Neural cell (in vitro differentiated cells): ENCODE measurements around the gene KISS1R. TPM values are rescaled to one million over a fixed set of nuclear protein-coding genes. Genes with fewer than 3 reads are reported as not detected.

Experiments used
- H2AFZ ChIP-seq: fragments of 200-600, 300-800 bp; sonication (generic), shearing (Covaris generic); 2 replicates; pipeline ENCODE4 v1.6.0; 2014; ENCODE audit warnings: low read depth, mild to moderate bottlenecking, antibody characterized with exemption, low read length, moderate library complexity
- H3F3A ChIP-seq: fragments of 200-600 bp; shearing (Covaris generic); 2 replicates; pipeline ENCODE4 v1.6.1; 2016; ENCODE audit warnings: mild to moderate bottlenecking, moderate library complexity, mixed read lengths, antibody characterized with exemption, low read length; ENCODE audit not compliant: insufficient read depth, poor library complexity, severe bottlenecking
- H3K27ac ChIP-seq: fragments of 200-600, 300-800 bp; sonication (generic), shearing (Covaris generic); 2 replicates; pipeline ENCODE4 v1.5.1; 2014; ENCODE audit warnings: mild to moderate bottlenecking, low read length, moderate library complexity
- H3K27me3 ChIP-seq: fragments of 300-800, 200-600 bp; sonication (generic), shearing (Covaris generic); 2 replicates; pipeline ENCODE4 v1.6.0; 2014; ENCODE audit warnings: mild to moderate bottlenecking, low read depth, low read length, moderate library complexity; ENCODE audit not compliant: insufficient read depth
- H3K36me3 ChIP-seq: fragments of 300-800, 200-600 bp; sonication (generic), shearing (Covaris generic); 2 replicates; pipeline ENCODE4 v1.5.1; 2014; ENCODE audit warnings: mild to moderate bottlenecking, antibody characterized with exemption, low read length, moderate library complexity; ENCODE audit not compliant: insufficient read depth
- H3K4me2 ChIP-seq: fragments of 300-800, 200-600 bp; sonication (generic), shearing (Covaris generic); 2 replicates; pipeline ENCODE4 v1.6.0; 2014; ENCODE audit warnings: mild to moderate bottlenecking, low read length
- H3K4me3 ChIP-seq: fragments of 300-800, 200-600 bp; sonication (generic), shearing (Covaris generic); 2 replicates; pipeline ENCODE4 v1.5.1; 2014; ENCODE audit warnings: mild to moderate bottlenecking, low read length, moderate library complexity
- H3K79me2 ChIP-seq: fragments of 200-600 bp; shearing (Covaris generic); replicated peaks from 2 replicates; pipeline ENCODE4 v1.6.0; 2014; ENCODE audit warnings: mild to moderate bottlenecking, low read length, moderate library complexity; ENCODE audit not compliant: insufficient read depth
- H3K9ac ChIP-seq: fragments of 300-800, 200-600 bp; sonication (generic), shearing (Covaris generic); 2 replicates; pipeline ENCODE4 v1.6.1; 2016; ENCODE audit warnings: mild to moderate bottlenecking, low read length, mixed read lengths
- H3K9me2 ChIP-seq: fragments of 200-600 bp; shearing (Covaris generic); 2 replicates; pipeline ENCODE4 v1.6.1; 2016; ENCODE audit warnings: mild to moderate bottlenecking, low read length, mixed read lengths; ENCODE audit not compliant: insufficient read depth
- H3K9me3 ChIP-seq: fragments of 200-600, 300-800 bp; sonication (generic), shearing (Covaris generic); 2 replicates; pipeline ENCODE4 v1.6.1; 2016; ENCODE audit warnings: mild to moderate bottlenecking, mixed run types, low read length, moderate library complexity, mixed read lengths
- H4K20me1 ChIP-seq: fragments of 200-600 bp; shearing (Covaris generic); 2 replicates; pipeline ENCODE4 v1.6.1; 2016; ENCODE audit warnings: mild to moderate bottlenecking, mixed run types; ENCODE audit not compliant: insufficient read depth
- CTCF ChIP-seq: fragments of 450-650 bp; IDR thresholded peaks from 2 replicates; pipeline ENCODE4 v1.5.1; 2014; ENCODE audit warnings: antibody characterized with exemption, mild to moderate bottlenecking, moderate library complexity; ENCODE audit not compliant: poor library complexity, severe bottlenecking
- EP300 ChIP-seq: fragments of 450-650 bp; conservative IDR thresholded peaks from 2 replicates; pipeline ENCODE4 v1.6.1; 2014; ENCODE audit warnings: antibody characterized with exemption, mild to moderate bottlenecking, moderate library complexity; ENCODE audit not compliant: poor library complexity, severe bottlenecking
- EZH2 ChIP-seq: fragments of 200-600, 300-800 bp; shearing (Covaris generic), sonication (generic); IDR thresholded peaks from 2 replicates; pipeline ENCODE4 v1.6.1; 2014; ENCODE audit warnings: antibody characterized with exemption, low read length, borderline replicate concordance, mild to moderate bottlenecking; ENCODE audit not compliant: insufficient read depth, poor library complexity, severe bottlenecking
- MXI1 ChIP-seq: fragments of 450-650 bp; conservative IDR thresholded peaks from 2 replicates; pipeline ENCODE4 v1.6.1; 2014; ENCODE audit warnings: antibody characterized with exemption, mild to moderate bottlenecking; ENCODE audit not compliant: poor library complexity, severe bottlenecking
- POLR2AphosphoS5 ChIP-seq: IDR thresholded peaks from 2 replicates; pipeline ENCODE4 v1.6.1; 2012
- RAD21 ChIP-seq: fragments of 450-650 bp; conservative IDR thresholded peaks from 2 replicates; pipeline ENCODE4 v1.6.1; 2014; ENCODE audit warnings: antibody characterized with exemption, mild to moderate bottlenecking, moderate library complexity
- REST ChIP-seq: IDR thresholded peaks from 2 replicates; pipeline ENCODE4 v1.6.1; 2012; ENCODE audit warnings: borderline replicate concordance
- SMC3 ChIP-seq: fragments of 450-650 bp; conservative IDR thresholded peaks from 2 replicates; pipeline ENCODE4 v1.6.1; 2014; ENCODE audit warnings: antibody characterized with exemption, mild to moderate bottlenecking, moderate library complexity; ENCODE audit not compliant: poor library complexity
- TAF1 ChIP-seq: IDR thresholded peaks from 2 replicates; pipeline ENCODE4 v1.6.1; 2012; ENCODE audit warnings: low read depth
- polyA plus RNA-seq: library from polyadenylated mRNA; depleted of rRNA; stranded (reverse); fragments of >200 nt; gene quantifications from 2 replicates; pipeline ENCODE4 v1.2.3, GENCODE V29; 2014

KISS1R gene
- polyA plus RNA-seq, 1 donor from 2014 or later, result 5.4 TPM

GRCh38 chr19:934197-934840 is 17.2 kb downstream of the KISS1R start:
- Histone ChIP-seq H3K9me3 (no peaks in the 10 kb centered on the region), H3K4me3 (no peak overlapping the region), H3F3A (no peaks in the 10 kb centered on the region), H3K27ac (no peak overlapping the region), H4K20me1 (no peaks in the 10 kb centered on the region), H3K9me2 (no peaks in the 10 kb centered on the region), H3K79me2 (peaks cover 5% of the 10 kb centered on the region), H2AFZ (no peak overlapping the region), H3K9ac (no peak overlapping the region), H3K36me3 (no peaks in the 10 kb centered on the region), H3K27me3 (no peaks in the 10 kb centered on the region), H3K4me2 (no peak overlapping the region)
- TF ChIP-seq POLR2AphosphoS5 (no peak), EP300 (no peak), SMC3 (no peak), EZH2 (no peak), MXI1 (no peak), TAF1 (no peak), RAD21 (no peak), CTCF (no peak), REST (no peak)

GRCh38 chr19:934865-935479 is 17.8 kb downstream of the KISS1R start:
- no peaks in the 10 kb centered on the region for H3K36me3 ChIP-seq
- H3K9me2 ChIP-seq, result no peaks in the 10 kb centered on the region
- no peak overlapping the region for H3K4me3 ChIP-seq
- TF ChIP-seq EP300 (no peak), SMC3 (no peak), MXI1 (no peak), POLR2AphosphoS5 (no peak), RAD21 (no peak)
- no peaks in the 10 kb centered on the region for H3K9me3 ChIP-seq
- H3K4me2 ChIP-seq, result no peak overlapping the region
- H3K27ac ChIP-seq, result no peak overlapping the region
- peaks cover 5% of the 10 kb centered on the region for H3K79me2 ChIP-seq
- no peak overlapping the region for H3K9ac ChIP-seq
- no peaks in the 10 kb centered on the region for H3F3A ChIP-seq
- no peak overlapping the region for H2AFZ ChIP-seq
- H3K27me3 ChIP-seq, result no peaks in the 10 kb centered on the region
- no peaks in the 10 kb centered on the region for H4K20me1 ChIP-seq
